NCI-H2171 (cell line): ENCODE measurements around the gene SCTR.

Experiments
- DNase-seq: peaks from one replicate; lab custom pipeline; 2025; lab: John Stamatoyannopoulos, UW

The SCTR gene

GRCh38 chr2:119523952-119524694, at the start of gene SCTR:
Gene SCTR (minus strand): TSS chr2:119524483. CDS start chr2:119524226, 257 bp downstream.
- peak; percentile 32 for DNase-seq

GRCh38 chr2:119567292-119567691, 43.0 kb upstream of the SCTR start:
- no peak for DNase-seq

GRCh38 chr2:119565481-119565880, 41.2 kb upstream of the SCTR start:
- no peak for DNase-seq

GRCh38 chr2:119553687-119554344, 29.5 kb upstream of the SCTR start:
- DNase-seq: no peak

- DNase-seq: no peak
Measured at GRCh38 chr2:119552902-119553301, 28.6 kb upstream of the SCTR start.

GRCh38 chr2:119550856-119551255, 26.6 kb upstream of the SCTR start:
- DNase-seq: no peak

- no peak for DNase-seq
Measured at GRCh38 chr2:119550346-119550745, 26.1 kb upstream of the SCTR start.

- DNase-seq: no peak
Measured at GRCh38 chr2:119549241-119549640, 25.0 kb upstream of the SCTR start.

GRCh38 chr2:119548516-119549120, 24.3 kb upstream of the SCTR start:
- DNase-seq: no peak

GRCh38 chr2:119546447-119546767, 22.1 kb upstream of the SCTR start:
- no peak for DNase-seq

GRCh38 chr2:119545754-119546446, 21.6 kb upstream of the SCTR start:
- no peak for DNase-seq

GRCh38 chr2:119544939-119545475, 20.7 kb upstream of the SCTR start:
- no peak for DNase-seq

GRCh38 chr2:119544075-119544938, 20.0 kb upstream of the SCTR start, which contains the start of gene CFAP221:
Gene CFAP221 (plus strand): TSS chr2:119544449. CDS start chr2:119546132, 1,683 bp downstream.
- DNase-seq: peak; percentile 66

- DNase-seq: no peak
Measured at GRCh38 chr2:119541476-119541875, 17.2 kb upstream of the SCTR start.

GRCh38 chr2:119537792-119538191, 13.5 kb upstream of the SCTR start:
- no peak for DNase-seq

GRCh38 chr2:119536707-119537106, 12.4 kb upstream of the SCTR start:
- no peak for DNase-seq

- no peak for DNase-seq
Measured at GRCh38 chr2:119536211-119536610, 11.9 kb upstream of the SCTR start.

- DNase-seq: no peak
Measured at GRCh38 chr2:119533560-119533959, 9.3 kb upstream of the SCTR start.

GRCh38 chr2:119531292-119531691, 7.0 kb upstream of the SCTR start:
- DNase-seq: no peak

GRCh38 chr2:119527999-119528398, 3.7 kb upstream of the SCTR start:
- no peak for DNase-seq

- DNase-seq: no peak
Measured at GRCh38 chr2:119525614-119526013, 1.3 kb upstream of the SCTR start.
